ENCODE results near the gene CCDC191. TPM values are rescaled to one million over a fixed set of nuclear protein-coding genes. Genes with fewer than 3 reads are reported as not detected.

The CCDC191 gene
- total and polyA plus RNA-seq, 9 donors: 3.1 to 15.0 (median 5.3) TPM

GRCh38 chr3:114011059-114011797 is 45.1 kb downstream of the CCDC191 start:
- Histone ChIP-seq H3K27me3 (no peaks in the 10 kb centered on the region), H3K4me3 (no peak overlapping the region), H3K9me3 (no peaks in the 10 kb centered on the region), H3K27ac (no peak overlapping the region), H3K36me3 (no peaks in the 10 kb centered on the region), H3K4me1 (ENCODE audit: insufficient read depth) (no peaks in the 10 kb centered on the region)
- no peak for TF ChIP-seq POLR2A (IDR thresholded peaks at IDR 0.05)
- no peak for TF ChIP-seq EP300 (IDR thresholded peaks at IDR 0.05)
- intact Hi-C loops (cut with DNase I): no loop called here
- 88 to 94% (median 94%) methylated on average over 2 of the region's 2 CpGs for WGBS, 3 donors
- no peak for DNase-seq

- intact Hi-C loops (cut with DNase I): no loop called here
- Histone ChIP-seq H3K4me3 (no peak overlapping the region), H3K27me3 (no peaks in the 10 kb centered on the region), H3K4me1 (ENCODE audit: insufficient read depth) (no peaks in the 10 kb centered on the region), H3K36me3 (no peaks in the 10 kb centered on the region), H3K9me3 (no peaks in the 10 kb centered on the region), H3K27ac (no peak overlapping the region)
- TF ChIP-seq CTCF (IDR thresholded peaks at IDR 0.05): no peak
- TF ChIP-seq EP300 (IDR thresholded peaks at IDR 0.05): no peak
- no peak for TF ChIP-seq POLR2A (IDR thresholded peaks at IDR 0.05)
- no peak for DNase-seq
- WGBS, 3 donors: 93 to 96% (median 96%) methylated on average over 5 of the region's 5 CpGs
These were observed 50.8 kb downstream of the CCDC191 start for GRCh38 chr3:114005481-114005880.

DNA sequence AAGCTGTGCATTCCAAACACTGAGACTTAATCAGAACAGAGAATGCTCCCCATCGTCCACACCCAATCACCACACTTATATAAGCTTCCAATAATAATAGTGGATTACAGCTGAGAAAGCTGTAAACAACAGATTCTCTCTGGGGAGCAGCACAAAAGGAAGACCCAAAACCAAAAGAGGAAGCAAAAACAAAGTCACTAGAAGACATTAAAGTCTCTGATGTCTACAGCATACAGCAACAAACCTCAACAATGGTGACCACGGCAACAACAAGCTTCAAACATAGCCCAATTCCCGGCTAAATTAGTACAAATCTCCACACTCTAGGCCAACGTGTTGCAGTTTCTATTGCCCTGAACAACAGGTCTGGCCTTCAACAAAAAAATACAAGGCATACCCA is 70.8 kb downstream of the CCDC191 start:
- Histone ChIP-seq H3K27ac (no peak overlapping the region), H3K27me3 (no peaks in the 10 kb centered on the region), H3K9me3 (no peaks in the 10 kb centered on the region), H3K4me3 (no peak overlapping the region), H3K36me3 (no peaks in the 10 kb centered on the region), H3K4me1 (ENCODE audit: insufficient read depth) (no peaks in the 10 kb centered on the region)
- intact Hi-C loops (cut with DNase I): no loop called here
- TF ChIP-seq EP300 (IDR thresholded peaks at IDR 0.05) (no peak), POLR2A (IDR thresholded peaks at IDR 0.05) (no peak), CTCF (IDR thresholded peaks at IDR 0.05) (no peak)
- no peak for DNase-seq
- 61 to 74% (median 66%) methylated on average over 4 of the region's 4 CpGs for whole genome bisulfite sequencing, 3 donors

DNA sequence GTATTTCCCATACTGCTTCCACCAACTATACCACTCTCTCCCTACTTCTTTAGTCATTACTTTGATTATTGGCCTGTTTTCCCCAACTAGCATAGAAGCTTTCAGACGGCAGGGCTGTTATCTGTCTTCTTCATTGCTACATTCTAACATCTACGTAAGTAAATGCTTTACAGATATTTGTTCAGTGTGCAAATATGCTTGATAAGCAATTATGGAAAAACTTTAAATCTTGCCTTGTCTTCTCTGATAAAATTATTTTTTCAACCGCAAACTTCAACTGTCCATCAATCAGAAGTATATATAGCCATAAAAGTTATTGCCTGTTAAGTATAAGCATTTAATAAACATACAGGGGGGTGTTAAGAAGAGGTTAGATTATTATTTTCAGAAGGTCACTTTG is 72.8 kb downstream of the CCDC191 start:
- Histone ChIP-seq H3K27me3 (no peaks in the 10 kb centered on the region), H3K27ac (no peak overlapping the region), H3K4me3 (no peak overlapping the region), H3K4me1 (ENCODE audit: insufficient read depth) (no peaks in the 10 kb centered on the region), H3K36me3 (no peaks in the 10 kb centered on the region), H3K9me3 (no peaks in the 10 kb centered on the region)
- WGBS, 3 donors: 92 to 94% (median 93%) methylated on average over 3 of the region's 3 CpGs
- DNase-seq: no peak
- intact Hi-C loops (cut with DNase I): no loop called here
- no peak for TF ChIP-seq CTCF (IDR thresholded peaks at IDR 0.05)
- TF ChIP-seq POLR2A (IDR thresholded peaks at IDR 0.05): no peak
- no peak for TF ChIP-seq EP300 (IDR thresholded peaks at IDR 0.05)

GRCh38 chr3:113981803-113982202 is 74.5 kb downstream of the CCDC191 start:
- no peak for DNase-seq
- Histone ChIP-seq H3K27ac (no peak overlapping the region), H3K9me3 (no peaks in the 10 kb centered on the region), H3K27me3 (no peaks in the 10 kb centered on the region), H3K4me1 (ENCODE audit: insufficient read depth) (no peaks in the 10 kb centered on the region), H3K4me3 (no peak overlapping the region), H3K36me3 (no peaks in the 10 kb centered on the region)
- no peak for TF ChIP-seq POLR2A (IDR thresholded peaks at IDR 0.05)
- no peak for TF ChIP-seq EP300 (IDR thresholded peaks at IDR 0.05)
- no peak for TF ChIP-seq CTCF (IDR thresholded peaks at IDR 0.05)
- intact Hi-C loops (cut with DNase I): no loop called here
